HG03520 (cell line): Measurements from ENCODE around the gene UBE2F.

ENCODE experiments used
- ATAC-seq: cut with Tn5 transposase; IDR thresholded peaks from one replicate; pipeline ENCODE4 v1.9.1; 2021; ENCODE audit warnings: mild to moderate bottlenecking, moderate library complexity; ENCODE audit not compliant: unreplicated experiment

The UBE2F gene

DNA sequence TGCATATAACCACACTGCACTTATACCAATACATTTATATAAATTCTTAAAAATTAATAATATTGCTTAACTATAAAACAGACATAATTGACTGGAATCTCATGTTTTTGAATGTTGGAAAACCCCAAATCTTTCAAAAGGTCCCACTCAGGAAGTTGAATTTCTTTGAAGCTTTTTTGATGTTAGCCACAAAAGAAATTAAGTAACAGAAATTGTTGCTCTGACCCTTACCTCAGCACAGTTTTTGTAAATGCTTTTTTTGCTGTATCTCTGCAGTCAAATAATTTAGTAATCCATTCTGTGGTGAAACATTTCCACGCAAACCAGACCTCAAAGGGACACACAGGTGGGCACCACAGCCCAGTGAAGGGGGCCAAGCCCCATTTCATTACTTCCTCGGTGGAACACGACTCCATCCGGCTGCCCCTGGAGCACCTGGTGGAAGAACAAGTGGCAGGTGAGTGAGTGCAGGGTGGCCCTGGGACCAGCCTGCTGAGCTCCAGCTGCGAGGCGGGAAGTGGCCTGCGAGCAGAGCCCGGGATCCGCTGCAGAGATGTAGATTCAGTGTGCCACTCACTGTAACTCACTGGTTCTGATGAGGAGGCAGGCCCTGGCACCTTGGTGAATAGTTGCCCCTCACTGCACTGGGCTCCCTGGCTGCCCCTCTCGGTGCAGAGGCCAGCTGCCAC, 102.4 kb downstream of the UBE2F start:
- ATAC-seq, result no peak

DNA sequence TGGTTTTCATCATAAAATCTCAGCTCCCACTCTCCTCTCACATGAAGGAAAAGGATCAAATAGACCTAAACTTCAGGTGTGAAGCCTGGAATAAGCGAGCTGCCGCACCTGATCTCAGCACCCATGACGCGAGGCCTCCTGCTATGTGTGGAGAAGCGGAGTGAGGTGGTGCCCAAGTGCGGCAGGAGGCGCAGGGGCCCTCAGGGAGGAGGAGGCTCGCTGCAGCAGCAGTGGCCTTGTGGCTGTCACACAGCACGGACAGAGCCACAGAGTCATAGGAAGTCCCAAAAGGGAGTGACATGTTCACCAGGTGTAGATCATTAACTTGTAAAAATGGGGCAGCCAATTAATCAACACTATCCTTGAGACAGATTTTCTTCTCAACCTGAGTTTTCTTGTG, 103.1 kb downstream of the UBE2F start:
- ATAC-seq, result no peak

DNA sequence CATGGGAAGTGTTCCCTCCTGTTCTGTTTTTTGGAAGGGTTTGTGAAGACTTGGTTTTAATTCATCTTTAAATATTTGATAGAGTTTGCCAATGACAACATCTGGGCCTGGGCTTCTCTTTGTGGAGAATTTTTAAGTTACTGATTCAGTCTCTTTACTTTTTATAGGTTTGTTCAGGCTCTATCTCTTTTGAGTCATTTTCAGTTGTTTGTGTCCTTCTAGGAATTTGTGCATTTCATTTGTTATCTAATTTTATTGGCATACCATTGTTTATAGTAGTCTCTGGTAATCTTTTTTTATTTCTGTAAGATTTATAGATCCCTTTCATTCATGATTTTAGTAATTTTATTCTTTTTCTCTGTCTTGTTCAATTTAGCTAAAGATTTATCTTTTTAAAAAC, 108.6 kb downstream of the UBE2F start:
- no peak for ATAC-seq

DNA sequence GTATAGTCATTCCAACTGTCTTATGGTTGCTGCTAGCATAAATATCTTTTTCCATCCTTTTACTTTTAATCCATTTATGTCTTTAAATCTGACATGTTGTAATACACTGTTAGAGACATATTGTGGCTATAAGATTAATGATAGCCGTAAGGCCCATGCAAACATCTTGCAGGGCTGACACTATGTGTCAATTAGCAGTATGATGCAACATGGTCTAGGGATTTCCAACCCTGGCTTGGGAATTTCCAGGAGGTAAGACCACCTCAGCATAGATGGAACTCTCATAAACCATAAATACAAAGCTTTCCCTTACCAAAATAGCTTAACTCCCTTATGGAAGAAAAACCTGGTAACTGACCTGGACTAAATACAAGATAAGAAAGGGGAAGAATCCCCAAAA, 110.5 kb downstream of the UBE2F start:
- no peak for ATAC-seq

DNA sequence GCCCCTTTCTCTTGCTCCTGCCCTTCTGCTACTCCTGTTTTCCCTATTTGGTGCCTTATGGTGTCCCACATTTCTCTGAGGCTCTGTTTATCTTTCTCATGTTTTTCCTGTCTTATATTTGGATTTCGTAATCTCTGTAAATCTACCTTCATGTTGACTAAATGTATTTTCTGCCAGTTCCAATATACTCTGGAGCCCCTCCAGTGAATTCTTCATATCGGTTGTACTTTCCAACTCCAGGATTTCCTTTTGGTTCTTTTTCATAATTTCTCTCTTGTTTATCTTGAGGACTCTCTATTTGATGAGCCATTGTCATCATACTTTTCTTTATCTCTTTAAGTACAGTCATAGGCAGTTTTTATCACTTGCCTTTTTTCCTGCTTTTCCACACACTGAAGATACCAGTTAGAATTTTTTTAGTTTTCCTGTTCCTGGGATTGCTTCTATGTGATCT, 113.1 kb downstream of the UBE2F start:
- no peak for ATAC-seq

DNA sequence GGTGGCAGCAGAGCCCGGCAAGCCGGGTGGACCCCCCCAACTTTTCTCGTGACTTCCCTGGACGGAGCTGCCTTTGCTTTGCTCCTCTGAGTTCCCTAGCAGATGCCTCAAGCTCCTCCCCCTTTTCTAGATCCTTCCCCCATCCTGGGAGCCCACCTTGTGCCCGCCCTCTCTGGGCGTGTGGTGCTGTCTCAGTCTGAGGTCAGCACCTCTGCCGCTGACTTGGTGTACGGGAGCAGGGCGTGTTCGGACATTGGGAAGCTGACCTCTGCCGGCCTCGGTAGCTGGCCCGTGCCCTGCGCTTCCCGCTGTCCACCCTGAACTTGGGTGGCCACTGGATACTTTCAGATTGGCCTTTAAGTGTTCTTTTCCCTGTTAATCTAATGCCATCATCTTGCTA, 113.7 kb downstream of the UBE2F start:
- ATAC-seq, result no peak

DNA sequence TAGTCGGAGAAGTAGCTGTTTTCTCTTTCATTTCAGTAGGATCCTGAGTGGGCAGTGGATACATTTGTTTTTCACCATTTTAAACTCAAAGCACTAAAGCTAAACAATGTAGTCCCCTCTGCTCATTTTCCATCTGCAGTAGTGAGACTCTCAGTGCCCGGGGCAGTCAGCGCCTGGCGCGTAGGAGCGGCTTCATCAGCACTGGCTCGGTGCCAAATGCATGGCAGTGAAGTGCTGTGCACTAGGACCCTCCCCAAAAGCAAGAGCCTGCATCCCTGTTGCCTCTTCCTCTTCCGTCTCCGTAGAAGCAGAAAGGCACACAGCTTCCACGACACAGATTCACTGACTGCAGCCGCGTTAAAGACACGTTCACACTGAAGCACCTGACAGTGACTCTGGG, 114.3 kb downstream of the UBE2F start:
- ATAC-seq, result no peak

DNA sequence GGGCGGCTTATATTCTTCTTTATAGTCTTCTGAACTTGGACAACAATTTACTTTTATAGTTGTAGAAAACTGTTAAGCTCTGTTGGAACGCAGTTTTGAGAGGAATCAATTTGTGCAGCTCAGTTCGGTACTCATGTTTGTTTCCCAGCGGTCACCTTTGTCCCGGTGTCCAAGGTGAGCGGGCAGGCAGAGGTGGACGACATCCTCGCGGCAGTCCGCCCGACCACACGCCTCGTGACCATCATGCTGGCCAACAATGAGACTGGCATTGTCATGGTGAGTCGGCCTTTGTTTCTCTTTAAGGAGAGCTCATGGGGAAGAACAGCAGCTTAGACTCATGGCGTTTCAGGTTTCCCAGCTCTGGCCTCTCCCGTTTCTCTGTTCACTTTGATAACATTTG, 114.7 kb downstream of the UBE2F start:
- ATAC-seq, result no peak

DNA sequence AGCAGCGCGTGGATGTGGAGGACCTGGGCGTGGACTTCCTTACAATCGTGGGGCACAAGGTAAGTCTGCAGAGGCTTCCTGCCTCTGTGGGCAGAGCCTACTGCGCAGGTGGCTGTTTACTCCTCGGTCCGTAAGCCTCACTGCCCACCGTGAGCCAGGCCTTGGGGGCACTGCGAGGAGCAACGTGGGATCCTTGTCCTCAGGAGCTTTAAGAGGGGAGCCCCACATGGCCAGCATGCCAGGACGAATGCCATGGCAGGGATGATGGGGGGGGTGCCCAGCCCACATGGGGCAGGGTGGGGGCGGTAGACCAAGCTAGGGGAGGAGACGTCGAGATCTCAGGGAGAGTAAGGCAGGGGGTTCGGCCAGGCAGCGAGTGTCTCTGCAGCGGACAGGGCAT, 115.3 kb downstream of the UBE2F start:
- ATAC-seq, result no peak

DNA sequence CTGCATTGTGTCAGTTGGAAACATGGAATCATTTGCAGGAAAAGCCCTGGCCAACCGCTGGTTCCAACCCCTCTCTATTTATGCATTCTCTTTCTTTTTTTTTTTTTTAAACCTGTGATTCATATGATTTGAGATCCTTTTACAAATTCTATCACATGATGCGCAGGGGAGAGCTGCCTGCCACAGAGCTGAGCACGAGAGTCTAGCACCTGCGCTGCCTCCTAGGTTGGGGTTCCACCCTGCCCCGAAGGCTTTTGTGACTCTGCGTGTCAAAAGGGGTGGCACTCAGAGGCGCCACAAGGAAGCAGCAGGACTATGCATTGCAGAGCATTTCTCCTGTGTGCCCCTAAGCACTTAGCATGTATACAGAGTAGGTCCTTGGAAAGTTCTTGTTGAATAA, 116.0 kb downstream of the UBE2F start:
- ATAC-seq, result no peak

DNA sequence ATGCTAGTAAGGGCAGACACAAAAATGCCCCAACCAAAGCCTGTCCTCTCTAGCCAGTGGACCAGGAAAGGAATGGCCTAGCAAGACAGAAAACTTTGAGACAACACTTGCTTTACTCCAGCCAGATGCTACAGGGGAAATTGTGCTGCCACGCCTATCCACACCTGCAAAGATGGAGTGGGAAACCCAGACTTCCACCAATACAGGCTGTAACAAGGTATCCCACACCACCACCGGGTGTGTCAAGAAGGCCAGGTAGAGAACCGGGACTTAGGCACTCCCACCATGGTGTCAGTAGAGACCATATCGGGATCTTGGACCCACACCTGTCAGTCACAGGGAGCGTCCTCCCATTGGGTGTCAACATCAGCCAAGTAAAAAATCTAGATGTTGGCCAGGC, 117.1 kb downstream of the UBE2F start:
- no peak for ATAC-seq

DNA sequence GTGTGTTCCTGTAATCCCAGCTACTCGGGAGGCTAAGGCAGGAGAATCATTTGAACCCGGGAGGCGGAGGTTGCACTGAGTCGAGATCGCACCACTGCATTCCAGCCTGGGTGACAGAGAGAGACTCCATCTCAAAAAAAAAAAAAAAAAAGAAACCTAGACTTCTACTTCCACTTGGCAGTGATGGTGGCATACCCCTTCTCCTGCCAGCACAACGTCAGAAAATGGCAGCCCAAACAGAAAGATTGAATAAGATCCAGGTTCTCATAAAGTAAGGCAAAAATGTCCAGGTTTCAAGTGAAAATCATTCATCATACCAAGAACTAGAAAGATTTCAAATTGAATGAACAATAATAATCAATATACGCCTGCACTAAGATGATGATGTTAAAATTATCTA, 117.9 kb downstream of the UBE2F start:
- no peak for ATAC-seq

DNA sequence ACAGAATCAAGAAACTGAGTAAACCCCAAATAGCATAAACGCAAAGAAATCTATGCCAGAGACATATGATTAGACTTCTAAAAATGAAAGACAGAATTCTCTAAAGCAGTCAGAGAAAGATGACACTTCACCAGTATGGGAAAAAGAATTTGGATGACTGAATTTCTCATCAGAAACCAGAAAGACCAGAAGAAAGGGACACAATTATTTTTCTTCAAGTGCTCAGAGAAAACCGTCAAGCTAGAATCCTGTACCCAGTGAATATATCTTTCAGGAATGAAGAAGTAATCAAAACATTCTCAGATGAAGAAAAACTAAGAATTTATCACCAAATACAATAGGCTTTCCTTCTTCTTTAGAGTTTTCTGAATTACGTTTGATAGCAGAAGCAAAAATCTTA, 119.1 kb downstream of the UBE2F start:
- ATAC-seq, result no peak

DNA sequence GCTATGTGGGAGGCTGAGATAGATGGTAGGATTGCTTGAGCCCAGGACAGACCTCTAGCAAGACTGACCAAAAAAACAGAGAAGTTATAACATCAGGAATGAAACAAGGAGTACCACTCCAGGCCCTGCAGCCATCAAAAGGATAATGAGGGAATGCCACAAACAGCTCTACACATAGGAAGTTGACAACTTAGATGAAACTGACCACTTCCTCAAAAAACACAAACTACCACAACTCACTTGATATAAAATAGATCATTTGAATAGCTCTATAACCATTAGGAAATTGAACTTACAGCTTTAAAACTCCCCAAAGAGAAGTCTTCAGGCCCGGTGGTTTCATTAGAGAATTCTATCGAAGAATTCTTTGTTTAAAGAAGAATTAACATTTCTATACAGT, 120.4 kb downstream of the UBE2F start:
- no peak for ATAC-seq

DNA sequence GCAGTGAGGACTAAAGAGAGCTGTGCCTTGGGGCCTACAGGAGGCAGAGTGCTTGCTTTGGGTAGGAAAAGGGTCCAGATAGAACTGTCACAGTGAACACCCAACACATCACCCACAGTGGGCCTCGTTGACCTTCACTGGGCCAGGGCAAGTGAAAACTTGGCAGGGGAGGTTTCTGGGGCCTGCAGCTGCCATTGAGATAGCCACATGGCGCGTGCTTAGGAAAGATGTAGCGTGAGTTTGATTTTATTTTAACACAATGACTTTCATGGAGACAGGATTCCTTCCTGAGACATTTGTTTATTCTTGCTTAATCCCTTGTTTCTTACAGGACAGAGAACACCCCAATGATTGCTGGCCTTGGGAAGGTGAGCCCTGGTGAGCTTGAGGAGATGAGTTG, 124.1 kb downstream of the UBE2F start:
- no peak for ATAC-seq

DNA sequence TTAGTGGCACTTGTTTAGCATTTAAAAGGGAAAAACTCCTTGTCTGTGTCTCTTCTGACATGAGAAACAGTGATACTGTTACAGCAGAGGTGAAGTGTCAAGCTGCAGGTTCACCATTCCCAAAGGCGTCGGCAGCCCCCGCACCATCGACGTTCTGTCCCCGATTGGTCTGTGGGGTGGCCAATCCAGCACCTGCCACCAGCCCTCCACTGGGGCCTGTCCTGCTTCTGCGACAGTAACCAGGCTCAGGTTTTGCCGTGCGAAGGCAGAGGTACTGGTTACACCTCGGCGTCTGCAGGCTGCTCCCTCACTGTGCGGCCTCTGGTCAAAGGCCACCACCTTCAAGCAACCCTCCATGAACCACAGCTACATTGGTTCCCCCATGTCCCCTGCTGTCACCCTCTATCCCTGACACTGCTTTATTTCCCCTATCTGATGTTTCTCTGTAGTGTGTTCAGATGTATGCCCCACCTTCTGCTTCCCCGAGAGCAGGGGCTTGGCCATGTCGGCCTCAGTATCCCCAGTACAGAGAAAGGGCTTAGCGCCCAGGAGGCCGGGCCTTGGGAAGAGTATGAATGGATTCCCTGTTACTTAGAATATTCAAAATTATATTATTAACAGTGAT, 124.7 kb downstream of the UBE2F start:
- no peak for ATAC-seq
